Mucosa of gallbladder (tissue), 1 donor: ENCODE data around the gene CCDC116. TPM values are rescaled to one million over a fixed set of nuclear protein-coding genes. Genes with fewer than 3 reads are reported as not detected.
"Not testable (repeated sequence)": the region's sequence is repeated elsewhere in the genome, so short reads cannot be mapped to it uniquely, and the experiment has no call there.

Experiments
- DNase-seq: peaks from one replicate; pipeline ENCODE4 v3.0.0-alpha.2; 2020; ENCODE audit warnings: low spot score
- total RNA-seq: library from RNA; stranded (reverse); gene quantifications from one replicate; pipeline ENCODE4 v1.2.1, GENCODE V29; 2021
- donor health status: DM: no; HTN: no; CAD: no.

CCDC116 gene
- total RNA-seq, 1 donor from 2014 or later = 0.37 TPM

- no peak for DNase-seq
Observed at GRCh38 chr22:21631025-21631424, 1.5 kb upstream of the CCDC116 start.

- DNase-seq = no peak
Observed at GRCh38 chr22:21632931-21633330, 371 bp downstream of the CCDC116 start.

GRCh38 chr22:21633481-21633880 is 921 bp downstream of the CCDC116 start:
- DNase-seq = no peak

- no peak for DNase-seq
Observed at GRCh38 chr22:21634081-21634480, 1.5 kb downstream of the CCDC116 start.

GRCh38 chr22:21634844-21635243 is 2.3 kb downstream of the CCDC116 start:
- DNase-seq = no peak

- no peak for DNase-seq
Observed at GRCh38 chr22:21635771-21636510, 3.4 kb downstream of the CCDC116 start.

- DNase-seq = no peak
Observed at GRCh38 chr22:21636629-21637218, 4.2 kb downstream of the CCDC116 start.

- DNase-seq = not testable (repeated sequence)
Observed at GRCh38 chr22:21637450-21637849, 4.9 kb downstream of the CCDC116 start.

- no peak for DNase-seq
Observed at GRCh38 chr22:21639359-21639758, 6.8 kb downstream of the CCDC116 start.

- DNase-seq = no peak
Observed at GRCh38 chr22:21640810-21641209, 8.2 kb downstream of the CCDC116 start.

- DNase-seq = no peak
Observed at GRCh38 chr22:21641417-21641788, 8.8 kb downstream of the CCDC116 start.

GRCh38 chr22:21641789-21642583 is 9.4 kb downstream of the CCDC116 start, which contains the start of gene SDF2L1:
TSS of gene SDF2L1 (plus strand) at chr22:21642302. CDS start at chr22:21642337, 35 bp downstream.
- peak; percentile 99 for DNase-seq

- peak; percentile 48 for DNase-seq
Observed at GRCh38 chr22:21642584-21643448, 10.3 kb downstream of the CCDC116 start.

GRCh38 chr22:21643533-21644357 is 11.2 kb downstream of the CCDC116 start:
- no peak for DNase-seq

GRCh38 chr22:21645513-21645912 is 13.0 kb downstream of the CCDC116 start:
- DNase-seq = not testable (repeated sequence)

GRCh38 chr22:21646608-21647590 is 14.3 kb downstream of the CCDC116 start:
- peak; percentile 86 for DNase-seq

- no peak for DNase-seq
Observed at GRCh38 chr22:21650280-21650679, 17.7 kb downstream of the CCDC116 start.

GRCh38 chr22:21650823-21651520 is 18.4 kb downstream of the CCDC116 start:
- no peak for DNase-seq

GRCh38 chr22:21651521-21652009 is 19.0 kb downstream of the CCDC116 start:
- DNase-seq = no peak
